GM19193 (cell line): ENCODE measurements around the gene CSNK2A1.

Experiments
- POLR2A ChIP-seq: IDR thresholded peaks from 4 replicates; pipeline ENCODE4 v1.6.1; 2011; ENCODE audit not compliant: insufficient read depth, insufficient read length; ENCODE audit errors: extremely low read depth

Gene CSNK2A1

GRCh38 chr20:547394-547793 is 3.8 kb upstream of the CSNK2A1 start:
- TF ChIP-seq POLR2A = no peak

DNA sequence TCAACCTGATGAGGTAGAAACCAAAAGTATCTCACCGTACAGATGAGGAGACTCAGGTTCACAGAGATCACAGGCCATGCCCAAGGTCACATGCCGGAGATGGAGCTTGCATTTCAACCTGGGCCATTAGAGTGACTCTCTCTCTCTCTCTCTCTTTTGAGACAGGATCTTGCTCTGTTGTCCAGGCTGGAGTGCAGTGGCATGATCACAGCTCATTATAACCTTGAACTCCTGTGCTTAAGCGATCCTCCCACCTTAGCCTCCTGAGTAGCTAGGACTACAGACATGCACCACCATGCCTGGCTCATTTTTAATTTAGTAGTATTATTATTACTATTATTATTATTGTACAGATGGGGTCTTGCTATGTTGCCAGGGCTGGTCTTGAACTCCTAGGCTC is 2.8 kb upstream of the CSNK2A1 start:
- no peak for TF ChIP-seq POLR2A

DNA sequence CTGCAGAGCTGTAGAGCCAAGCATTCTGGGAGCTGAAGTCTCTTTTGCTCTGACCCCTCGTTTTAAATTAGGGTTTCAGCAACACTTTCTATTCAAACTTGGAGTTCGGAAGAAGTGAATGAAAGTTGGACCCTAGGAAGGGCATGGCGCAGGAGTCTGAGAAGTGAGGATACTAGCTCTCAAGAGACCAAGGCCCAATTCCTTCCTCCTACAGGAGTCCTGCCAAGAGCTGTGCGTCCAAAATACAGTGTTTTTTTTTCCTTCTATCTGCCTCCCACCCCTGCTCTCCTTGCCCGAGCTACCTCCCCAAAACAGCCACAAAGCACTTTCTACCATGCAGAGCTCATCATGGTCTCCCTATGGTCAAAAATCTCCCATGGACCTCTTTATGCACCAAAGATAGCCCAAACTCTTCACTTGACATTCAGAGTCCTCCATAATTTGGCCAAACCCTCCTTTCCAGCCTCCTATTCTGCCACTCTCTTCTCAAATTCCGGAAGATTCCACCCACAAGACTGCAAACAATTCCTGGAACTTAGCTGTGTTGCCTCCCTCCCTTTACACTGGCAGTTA is 649 bp upstream of the CSNK2A1 start:
- no peak for TF ChIP-seq POLR2A

GRCh38 chr20:542777-543368 is 717 bp downstream of the CSNK2A1 start:
- no peak for TF ChIP-seq POLR2A

DNA sequence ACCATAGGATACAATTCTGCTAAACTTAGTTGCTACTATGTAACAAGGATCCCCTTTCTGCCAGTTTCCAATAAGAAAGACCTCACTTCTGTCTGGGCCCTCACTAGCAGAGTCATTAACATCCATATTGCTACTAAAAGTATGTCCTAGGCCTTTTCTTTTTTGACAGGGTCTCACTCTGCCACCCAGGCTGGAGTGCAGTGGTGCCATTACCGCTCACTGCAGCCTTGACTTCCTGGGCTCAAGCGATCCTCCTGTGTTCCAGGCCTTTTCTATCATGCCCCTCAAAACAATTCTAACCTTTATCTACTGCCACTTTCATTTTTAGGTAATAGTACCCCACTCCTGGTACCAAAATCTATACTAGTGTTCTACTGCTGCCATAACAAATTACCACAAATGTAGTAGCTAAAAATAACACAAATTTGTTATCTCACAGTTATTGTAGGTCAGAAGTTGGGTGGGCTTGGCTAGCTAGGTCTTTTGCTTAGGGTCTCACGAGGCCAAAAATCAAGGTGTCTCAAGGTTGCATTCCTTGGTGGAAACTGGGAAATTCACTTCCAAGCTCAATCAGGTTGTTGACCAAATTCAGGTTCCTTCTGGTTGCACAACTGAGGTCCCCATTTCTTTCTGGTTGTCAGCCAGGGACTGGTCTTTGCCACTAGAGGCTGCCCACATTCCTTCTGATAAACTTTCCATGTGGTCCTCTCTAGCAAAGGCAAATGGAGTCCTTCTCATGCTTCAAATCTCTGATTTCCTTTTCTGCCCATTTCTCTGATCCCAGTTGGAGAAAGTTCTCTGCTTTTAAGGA is 3.0 kb downstream of the CSNK2A1 start:
- no peak for TF ChIP-seq POLR2A

DNA sequence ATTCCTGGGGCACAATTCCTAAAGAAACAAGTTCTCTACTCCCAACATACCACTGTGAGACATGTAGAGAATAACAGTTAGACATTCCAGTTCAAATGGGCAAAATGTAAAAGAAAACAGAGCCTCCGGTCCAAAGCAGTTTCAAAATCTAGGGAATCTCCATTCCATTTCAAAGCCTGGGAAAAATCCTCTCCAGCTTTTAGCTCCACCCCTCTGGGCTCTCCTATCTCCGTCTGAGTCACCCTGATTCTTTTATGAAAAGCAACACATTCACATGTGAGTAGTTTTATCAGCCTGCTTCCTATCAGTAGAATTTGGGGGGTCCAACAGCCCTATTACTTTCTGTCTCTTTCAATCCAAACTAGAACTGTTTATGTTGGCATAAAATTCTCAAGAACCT is 3.7 kb downstream of the CSNK2A1 start:
- no peak for TF ChIP-seq POLR2A

- no peak for TF ChIP-seq POLR2A
Measured at GRCh38 chr20:539191-539590, 4.4 kb downstream of the CSNK2A1 start.

DNA sequence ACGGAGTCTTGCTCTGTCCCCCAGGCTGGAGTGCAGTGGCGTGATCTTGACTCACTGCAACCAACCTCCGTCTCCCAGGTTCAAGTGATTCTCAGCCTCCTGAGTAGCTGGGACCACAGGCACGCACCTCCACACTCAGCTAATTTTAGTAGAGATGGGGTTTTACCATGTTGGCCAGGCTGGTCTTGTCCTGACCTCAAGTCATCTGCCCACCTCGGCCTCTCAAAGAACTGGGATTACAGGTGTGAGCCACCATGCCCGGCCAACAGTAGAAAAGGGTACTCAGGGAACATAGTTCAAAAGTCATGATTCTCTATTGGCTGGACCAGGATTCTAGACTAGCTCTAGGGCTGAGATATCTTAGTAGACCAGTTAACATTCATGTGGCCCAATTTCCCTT is 5.6 kb downstream of the CSNK2A1 start:
- no peak for TF ChIP-seq POLR2A

GRCh38 chr20:536426-537010 is 7.1 kb downstream of the CSNK2A1 start:
- TF ChIP-seq POLR2A = no peak

GRCh38 chr20:535958-536357 is 7.6 kb downstream of the CSNK2A1 start:
- no peak for TF ChIP-seq POLR2A

GRCh38 chr20:533526-533925 is 10.1 kb downstream of the CSNK2A1 start:
- no peak for TF ChIP-seq POLR2A

DNA sequence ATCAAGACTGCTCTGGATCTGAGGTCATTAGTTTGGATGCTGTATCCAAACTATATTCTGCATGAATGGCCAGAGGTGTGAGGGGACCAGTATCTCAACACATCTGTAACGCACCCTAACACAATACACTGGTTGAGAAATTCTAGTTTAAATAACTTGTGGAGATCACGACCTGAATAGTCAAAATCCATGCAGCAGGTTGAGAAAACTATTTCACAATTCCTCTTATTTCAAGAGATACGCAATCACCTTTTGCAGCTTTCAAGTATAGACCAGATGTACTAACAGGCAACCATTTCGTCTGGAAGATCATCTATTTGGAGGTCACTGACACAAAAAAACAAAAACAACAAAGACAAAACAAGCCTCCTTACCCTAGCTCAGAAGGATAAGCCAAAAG is 11.1 kb downstream of the CSNK2A1 start:
- TF ChIP-seq POLR2A = no peak

GRCh38 chr20:531608-532007 is 12.0 kb downstream of the CSNK2A1 start:
- TF ChIP-seq POLR2A = no peak

DNA sequence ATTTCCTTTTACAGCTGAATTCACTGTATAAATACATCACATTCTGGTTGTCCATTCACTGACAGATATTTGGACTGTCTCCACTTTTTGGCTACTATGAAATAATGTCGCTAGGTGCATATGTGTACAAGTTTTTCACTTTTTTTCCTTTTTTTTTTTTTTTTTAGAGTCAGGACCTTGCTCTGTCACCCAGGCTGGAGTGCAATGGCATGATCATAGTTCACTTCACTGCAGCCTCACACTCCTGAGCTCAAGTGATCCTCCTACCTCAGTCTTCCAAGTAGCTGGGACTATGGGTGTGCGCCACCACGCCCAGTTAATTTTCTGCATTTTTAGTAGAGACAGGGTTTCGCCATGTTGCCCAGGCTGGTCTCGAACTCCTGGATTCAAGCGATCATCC is 13.3 kb downstream of the CSNK2A1 start:
- no peak for TF ChIP-seq POLR2A

- TF ChIP-seq POLR2A = no peak
Measured at GRCh38 chr20:528923-529604, 14.5 kb downstream of the CSNK2A1 start.

DNA sequence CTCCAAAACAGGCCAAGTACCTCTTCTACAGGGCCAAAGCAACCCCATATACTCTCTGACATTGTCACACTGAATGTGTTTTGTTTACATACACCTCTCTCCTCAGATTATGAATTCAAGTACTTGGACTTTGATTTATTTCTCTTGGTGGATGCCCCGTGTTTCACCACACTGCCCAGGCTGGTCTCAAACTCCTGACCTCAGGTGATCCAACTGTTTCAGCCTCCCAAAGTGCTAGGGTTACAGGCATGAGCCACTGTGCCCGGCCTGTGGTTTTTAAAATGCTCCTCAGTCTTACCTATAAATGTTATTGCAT is 16.1 kb downstream of the CSNK2A1 start:
- no peak for TF ChIP-seq POLR2A

DNA sequence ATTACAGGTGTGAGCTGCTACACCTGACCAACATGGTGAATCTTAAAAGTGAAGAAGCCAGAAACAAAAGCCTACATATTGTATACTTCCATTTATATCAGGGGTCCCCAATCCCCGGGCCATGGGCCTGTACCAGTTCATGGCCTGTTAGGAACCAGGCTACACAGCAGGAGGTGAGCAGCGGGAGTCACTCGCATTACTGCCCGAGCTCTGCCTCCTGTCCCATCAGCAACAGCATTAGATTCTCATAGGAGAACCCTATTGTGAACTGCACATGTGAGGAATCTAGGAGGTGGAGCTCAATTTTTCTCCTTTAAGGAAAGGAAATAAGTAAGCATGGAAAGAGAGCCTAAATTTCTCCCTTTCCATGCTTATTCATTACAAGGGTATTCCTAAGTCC is 21.7 kb downstream of the CSNK2A1 start:
- TF ChIP-seq POLR2A = no peak
